Suprapubic skin (tissue), 4 donors: ENCODE measurements around the gene SNX2.

Source experiments
- POLR2A ChIP-seq, 2 donors: fragments of 450-650 bp; IDR thresholded peaks; one replicate each; pipeline ENCODE4 v1.6.1; 2017; ENCODE audit warnings: antibody characterized with exemption in 2 of 2, mild to moderate bottlenecking in 2 of 2, moderate library complexity in 2 of 2
- POLR2AphosphoS5 ChIP-seq, 3 donors: sonication (generic); formaldehyde crosslinking; IDR thresholded peaks; one replicate each; pipeline ENCODE4 v1.6.1; 2017; ENCODE audit warnings: antibody characterized with exemption in 3 of 3
- TF ChIP-seq, protein P1 (sequence below), 2 donors: fragments of 200-600 bp in 1 of 2; fragments of 450-650 bp in 1 of 2; sonication (generic) in 1 of 2; IDR thresholded peaks; one replicate each; pipeline ENCODE4 v1.5.1; 2016 to 2019; ENCODE audit warnings: antibody characterized with exemption in 2 of 2, mild to moderate bottlenecking in 1 of 2, moderate library complexity in 1 of 2

DNA sequence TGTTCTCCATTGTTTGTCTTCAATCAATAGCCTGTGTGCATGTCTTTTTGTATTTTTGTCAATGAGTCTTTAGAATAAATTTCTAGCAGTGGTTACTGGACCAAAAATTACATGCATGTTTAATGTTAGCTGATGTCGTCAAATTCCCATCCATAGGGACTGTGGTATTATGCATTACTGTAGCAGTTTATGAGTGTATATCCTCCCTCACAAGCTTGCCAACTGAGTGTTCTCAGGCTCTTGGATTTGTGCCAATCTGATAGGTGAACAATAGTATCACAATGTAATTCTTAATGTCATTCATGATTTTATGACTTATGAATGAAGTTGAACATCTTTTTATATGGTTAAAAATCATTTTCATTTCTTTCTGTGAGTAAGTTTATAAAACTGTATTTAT, 83.6 kb downstream of the SNX2 start:
- TF ChIP-seq, protein P1, sequence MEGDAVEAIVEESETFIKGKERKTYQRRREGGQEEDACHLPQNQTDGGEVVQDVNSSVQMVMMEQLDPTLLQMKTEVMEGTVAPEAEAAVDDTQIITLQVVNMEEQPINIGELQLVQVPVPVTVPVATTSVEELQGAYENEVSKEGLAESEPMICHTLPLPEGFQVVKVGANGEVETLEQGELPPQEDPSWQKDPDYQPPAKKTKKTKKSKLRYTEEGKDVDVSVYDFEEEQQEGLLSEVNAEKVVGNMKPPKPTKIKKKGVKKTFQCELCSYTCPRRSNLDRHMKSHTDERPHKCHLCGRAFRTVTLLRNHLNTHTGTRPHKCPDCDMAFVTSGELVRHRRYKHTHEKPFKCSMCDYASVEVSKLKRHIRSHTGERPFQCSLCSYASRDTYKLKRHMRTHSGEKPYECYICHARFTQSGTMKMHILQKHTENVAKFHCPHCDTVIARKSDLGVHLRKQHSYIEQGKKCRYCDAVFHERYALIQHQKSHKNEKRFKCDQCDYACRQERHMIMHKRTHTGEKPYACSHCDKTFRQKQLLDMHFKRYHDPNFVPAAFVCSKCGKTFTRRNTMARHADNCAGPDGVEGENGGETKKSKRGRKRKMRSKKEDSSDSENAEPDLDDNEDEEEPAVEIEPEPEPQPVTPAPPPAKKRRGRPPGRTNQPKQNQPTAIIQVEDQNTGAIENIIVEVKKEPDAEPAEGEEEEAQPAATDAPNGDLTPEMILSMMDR (IDR thresholded peaks at IDR 0.05) = no peak
- no peak for TF ChIP-seq POLR2A (IDR thresholded peaks at IDR 0.05)
- no peak for TF ChIP-seq POLR2AphosphoS5 (IDR thresholded peaks at IDR 0.05)
